HUES6 (cell line): Measurements from ENCODE around the gene ARHGAP24.
"Not testable (repeated sequence)": the region's sequence is repeated elsewhere in the genome, so short reads cannot be mapped to it uniquely, and the experiment has no call there.

ENCODE experiments used
- H3K27ac ChIP-seq: 2 replicates; pipeline ENCODE4 v1.7.0; 2013; ENCODE audit warnings: low read depth, mild to moderate bottlenecking, low read length, inconsistent platforms
- H3K27me3 ChIP-seq: 2 replicates; pipeline ENCODE4 v1.6.1; 2013; ENCODE audit warnings: low read length; ENCODE audit not compliant: control insufficient read depth, insufficient read depth
- H3K36me3 ChIP-seq: 2 replicates; pipeline ENCODE4 v1.6.1; 2013; ENCODE audit warnings: low read length; ENCODE audit not compliant: control insufficient read depth, insufficient read depth
- H3K4me1 ChIP-seq: 2 replicates; pipeline ENCODE4 v1.6.1; 2013; ENCODE audit warnings: low read length; ENCODE audit not compliant: control insufficient read depth, insufficient read depth
- H3K4me3 ChIP-seq: 2 replicates; pipeline ENCODE4 v1.5.1; 2013; ENCODE audit warnings: low read depth, low read length
- H3K9ac ChIP-seq: one replicate; pipeline ENCODE4 v1.6.1; 2013; ENCODE audit warnings: mild to moderate bottlenecking, low read length
- H3K9me3 ChIP-seq: 2 replicates; pipeline ENCODE4 v1.6.1; 2013; ENCODE audit warnings: low read depth, low read length; ENCODE audit not compliant: control insufficient read depth, insufficient read depth

ARHGAP24 gene

GRCh38 chr4:85889314-85889713, 414.4 kb downstream of the ARHGAP24 start:
- Histone ChIP-seq H3K36me3 (no peaks in the 10 kb centered on the region), H3K4me3 (no peak overlapping the region), H3K9ac (no peak overlapping the region), H3K9me3 (no peaks in the 10 kb centered on the region), H3K4me1 (peaks cover 2% of the 10 kb centered on the region; the same call in 1 of the 2 replicates), H3K27ac (no peak overlapping the region), H3K27me3 (no peaks in the 10 kb centered on the region)

DNA sequence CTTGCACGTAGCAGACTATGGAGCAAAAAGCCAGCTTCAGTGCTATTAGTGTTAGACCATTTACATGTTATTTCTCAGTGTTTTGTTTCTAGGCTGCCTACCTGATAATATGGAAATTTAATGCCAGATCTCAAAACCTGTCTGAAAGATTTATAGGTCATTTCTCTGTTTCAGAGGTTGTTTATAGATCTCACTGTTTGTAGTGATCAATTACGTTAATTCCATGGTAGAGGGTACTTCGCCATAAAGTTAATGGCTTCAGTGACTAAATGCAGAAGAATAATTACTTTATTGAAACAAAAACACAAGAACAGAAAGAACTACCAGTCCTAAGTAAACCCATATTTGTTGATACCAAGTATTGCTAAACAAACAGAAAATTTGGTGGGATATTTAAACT, 420.8 kb downstream of the ARHGAP24 start:
- H3K9ac ChIP-seq, result no peak overlapping the region
- H3K27me3 ChIP-seq, result no peaks in the 10 kb centered on the region
- no peaks in the 10 kb centered on the region for H3K4me1 ChIP-seq
- no peak overlapping the region for H3K27ac ChIP-seq
- no peaks in the 10 kb centered on the region for H3K9me3 ChIP-seq
- no peaks in the 10 kb centered on the region for H3K36me3 ChIP-seq
- H3K4me3 ChIP-seq, result no peak overlapping the region

GRCh38 chr4:85898231-85898630, 423.3 kb downstream of the ARHGAP24 start:
- Histone ChIP-seq H3K4me1 (no peaks in the 10 kb centered on the region), H3K27ac (no peak overlapping the region), H3K36me3 (no peaks in the 10 kb centered on the region), H3K9ac (no peak overlapping the region), H3K9me3 (no peaks in the 10 kb centered on the region), H3K27me3 (no peaks in the 10 kb centered on the region), H3K4me3 (no peak overlapping the region)

DNA sequence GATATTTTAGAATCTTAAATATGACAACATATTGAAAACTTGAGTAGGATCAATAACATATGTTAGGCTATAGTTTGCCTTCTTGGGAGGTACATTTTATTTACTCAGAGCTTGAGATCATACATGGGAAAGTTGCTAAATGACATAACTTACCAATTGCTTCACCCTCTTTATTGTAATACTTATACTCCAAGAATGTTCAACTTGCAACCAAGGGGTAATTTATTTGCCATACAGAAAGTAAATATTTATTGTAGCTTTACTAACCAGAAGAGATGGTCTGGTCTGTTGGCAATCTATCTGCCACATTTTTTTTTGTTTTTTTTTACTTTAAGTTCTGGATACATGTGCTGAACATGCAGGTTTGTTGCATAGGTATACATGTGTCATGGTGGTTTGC, 426.6 kb downstream of the ARHGAP24 start:
- no peaks in the 10 kb centered on the region for H3K27me3 ChIP-seq
- H3K9ac ChIP-seq, result no peak overlapping the region
- H3K4me3 ChIP-seq, result no peak overlapping the region
- H3K4me1 ChIP-seq, result no peaks in the 10 kb centered on the region
- no peak overlapping the region for H3K27ac ChIP-seq
- no peaks in the 10 kb centered on the region for H3K9me3 ChIP-seq
- no peaks in the 10 kb centered on the region for H3K36me3 ChIP-seq

- not testable (repeated sequence) for H3K9ac ChIP-seq, H3K4me3 ChIP-seq, H3K9me3 ChIP-seq, H3K27ac ChIP-seq, H3K36me3 ChIP-seq, H3K4me1 ChIP-seq, H3K27me3 ChIP-seq
These were observed 427.7 kb downstream of the ARHGAP24 start for GRCh38 chr4:85902647-85903046.

- Histone ChIP-seq H3K9me3 (no peaks in the 10 kb centered on the region), H3K36me3 (no peaks in the 10 kb centered on the region), H3K27me3 (no peaks in the 10 kb centered on the region), H3K4me3 (no peak overlapping the region), H3K27ac (no peak overlapping the region), H3K9ac (no peak overlapping the region), H3K4me1 (no peaks in the 10 kb centered on the region)
These were observed 430.8 kb downstream of the ARHGAP24 start for GRCh38 chr4:85905761-85906160.

GRCh38 chr4:85907001-85907400, 432.1 kb downstream of the ARHGAP24 start:
- no peaks in the 10 kb centered on the region for H3K4me1 ChIP-seq
- H3K4me3 ChIP-seq, result no peak overlapping the region
- H3K9ac ChIP-seq, result no peak overlapping the region
- H3K9me3 ChIP-seq, result no peaks in the 10 kb centered on the region
- H3K27ac ChIP-seq, result no peak overlapping the region
- no peaks in the 10 kb centered on the region for H3K27me3 ChIP-seq
- no peaks in the 10 kb centered on the region for H3K36me3 ChIP-seq

- Histone ChIP-seq H3K4me1 (no peaks in the 10 kb centered on the region), H3K9me3 (no peaks in the 10 kb centered on the region), H3K27me3 (no peaks in the 10 kb centered on the region), H3K4me3 (no peak overlapping the region), H3K36me3 (no peaks in the 10 kb centered on the region), H3K27ac (no peak overlapping the region), H3K9ac (no peak overlapping the region)
These were observed 434.9 kb downstream of the ARHGAP24 start for GRCh38 chr4:85909851-85910250.

- Histone ChIP-seq H3K9ac (no peak overlapping the region), H3K36me3 (no peaks in the 10 kb centered on the region), H3K27ac (no peak overlapping the region), H3K4me3 (no peak overlapping the region), H3K9me3 (no peaks in the 10 kb centered on the region), H3K4me1 (no peaks in the 10 kb centered on the region), H3K27me3 (no peaks in the 10 kb centered on the region)
These were observed 436.0 kb downstream of the ARHGAP24 start for GRCh38 chr4:85910985-85911384.

DNA sequence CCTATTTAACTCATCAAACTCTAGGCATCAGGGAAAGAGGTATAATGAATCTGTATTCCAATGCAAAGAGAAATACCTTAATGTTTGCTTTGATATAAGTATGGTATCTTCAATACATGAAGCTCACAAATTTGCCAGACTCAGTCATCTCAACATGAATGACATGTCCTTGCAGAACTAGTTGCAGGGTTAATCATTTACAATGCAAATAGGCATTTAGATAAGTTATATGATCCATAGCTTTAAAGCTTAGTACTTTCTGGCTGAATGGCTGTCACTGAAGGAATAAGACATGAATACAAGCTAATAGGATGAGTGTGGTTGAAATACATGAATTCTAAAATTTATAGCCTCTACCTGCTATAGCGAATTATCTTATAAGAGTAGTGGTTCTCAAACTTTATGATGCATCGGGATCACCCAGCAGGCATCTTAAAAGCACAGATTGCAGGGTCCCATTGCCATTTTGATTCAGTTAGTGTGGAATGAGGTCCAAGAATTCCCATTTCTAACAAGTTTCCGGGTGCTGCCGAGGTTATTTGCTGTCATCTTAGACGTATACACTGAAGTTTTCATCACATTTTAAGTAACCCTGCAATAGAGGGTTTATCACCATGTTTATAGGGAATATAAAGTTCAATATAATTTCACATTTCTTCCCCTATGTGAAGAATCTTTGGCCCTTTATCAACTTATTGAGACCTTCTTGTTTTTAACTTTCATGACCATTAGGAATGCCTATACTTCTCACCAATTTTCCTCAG, 439.2 kb downstream of the ARHGAP24 start:
- H3K4me3 ChIP-seq, result no peak overlapping the region
- no peaks in the 10 kb centered on the region for H3K4me1 ChIP-seq
- H3K9me3 ChIP-seq, result no peaks in the 10 kb centered on the region
- no peak overlapping the region for H3K9ac ChIP-seq
- no peaks in the 10 kb centered on the region for H3K36me3 ChIP-seq
- H3K27me3 ChIP-seq, result no peaks in the 10 kb centered on the region
- H3K27ac ChIP-seq, result no peak overlapping the region

DNA sequence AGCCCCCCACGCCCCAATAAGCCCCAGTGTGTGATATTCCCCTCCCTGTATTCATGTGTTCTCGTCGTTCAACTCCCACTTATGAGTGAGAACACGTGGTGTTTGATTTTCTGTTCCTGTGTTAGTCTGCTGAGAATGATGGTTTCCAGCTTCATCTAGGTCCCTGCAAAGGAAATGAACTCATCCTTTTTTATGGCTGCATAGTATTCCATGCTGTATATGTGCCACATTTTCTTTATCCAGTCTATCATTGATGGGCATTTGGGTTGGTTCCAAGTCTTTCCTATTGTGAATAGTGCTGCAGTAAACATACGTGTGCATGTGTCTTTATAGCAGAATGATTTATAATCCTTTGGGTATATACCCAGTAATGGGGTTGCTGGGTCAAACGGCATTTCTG, 440.6 kb downstream of the ARHGAP24 start:
- not testable (repeated sequence) for H3K27me3 ChIP-seq, H3K9ac ChIP-seq, H3K36me3 ChIP-seq, H3K27ac ChIP-seq, H3K4me3 ChIP-seq, H3K9me3 ChIP-seq, H3K4me1 ChIP-seq
